Measurements from ENCODE around the gene SLC34A1.

DNA sequence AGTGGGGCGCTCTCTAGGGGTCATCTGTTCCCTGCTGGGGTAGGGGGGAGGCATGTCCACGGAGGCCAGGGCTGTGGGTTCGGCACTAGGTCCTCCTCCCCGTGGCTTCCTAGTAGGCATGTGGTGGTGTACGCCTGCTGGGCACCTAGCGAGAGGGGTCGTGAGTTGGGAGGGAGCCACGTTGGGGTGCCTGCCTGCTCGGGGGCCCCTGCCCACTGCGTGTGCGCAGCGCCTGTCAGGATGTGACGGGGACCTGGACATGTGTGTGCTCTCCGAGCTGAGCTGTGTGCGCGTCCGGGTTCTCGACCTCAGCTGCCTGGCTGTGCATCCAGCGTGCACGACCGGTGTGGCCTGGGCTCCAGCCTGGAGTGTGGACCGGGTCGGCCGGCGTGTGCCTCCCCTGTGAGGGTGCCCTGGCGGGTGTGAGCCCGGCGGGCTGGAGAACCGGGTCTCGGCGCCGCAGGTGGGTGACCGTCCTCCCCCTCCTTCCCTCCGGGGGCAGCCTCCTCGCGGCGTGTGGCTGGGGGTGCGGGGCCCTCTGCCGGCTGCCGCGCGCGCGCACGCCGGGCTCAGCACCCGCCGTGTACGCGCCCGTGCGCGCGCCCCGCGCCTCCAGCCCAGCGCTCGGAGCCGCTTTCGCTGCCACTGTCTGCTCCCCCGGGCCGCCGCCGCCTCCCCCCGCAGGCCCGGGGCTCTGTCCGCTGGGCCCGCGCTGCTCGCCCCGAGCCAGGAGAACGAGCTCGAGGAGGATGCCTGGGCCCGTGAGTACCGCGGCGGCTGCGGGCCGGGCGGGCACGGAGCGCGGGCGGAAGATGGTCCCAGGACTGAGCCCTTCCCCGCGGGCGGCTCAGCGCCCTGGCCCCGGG lies 62.2 kb downstream of the SLC34A1 start, which contains the start of gene PRR7:
- TF ChIP-seq CTCF (conservative IDR thresholded peaks at IDR 0.05; ENCODE audit: low read depth, low read length) (no peak), EZH2 (IDR thresholded peaks at IDR 0.05; ENCODE audit: borderline replicate concordance, low read depth, low read length, poor library complexity, severe bottlenecking) (no peak)

All from A673 (cell line).